NT2/D1 (cell line): ENCODE results near the gene SLC6A9.

Experiments
- SUZ12 ChIP-seq: IDR thresholded peaks from 2 replicates; pipeline ENCODE4 v1.6.1; 2011; ENCODE audit not compliant: insufficient read length, insufficient read depth; ENCODE audit errors: extremely low read depth
- YY1 ChIP-seq: IDR thresholded peaks from 2 replicates; pipeline ENCODE4 v1.6.1; 2011; ENCODE audit not compliant: insufficient read length, insufficient read depth
- ZNF274 ChIP-seq: IDR thresholded peaks from 2 replicates; pipeline ENCODE4 v1.6.1; 2011; ENCODE audit warnings: mild to moderate bottlenecking, low read depth, low read length

GRCh38 chr1:44034423-44034822 is 3.2 kb upstream of the SLC6A9 start:
- no peak for TF ChIP-seq YY1
- no peak for TF ChIP-seq ZNF274
- TF ChIP-seq SUZ12, result no peak
